OCI-LY1 (cell line): ENCODE data around the gene P4HA2.

ENCODE experiments used
- H2AFZ ChIP-seq: fragments of 200-600 bp; sonication (generic), shearing (Covaris generic); 2 replicates; pipeline ENCODE4 v1.6.0; 2014; ENCODE audit warnings: antibody characterized with exemption, mild to moderate bottlenecking, low read length
- H3F3A ChIP-seq: fragments of 200-600 bp; sonication (generic), shearing (Covaris generic); 2 replicates; pipeline ENCODE4 v1.6.0; 2014; ENCODE audit warnings: mild to moderate bottlenecking, antibody characterized with exemption, low read length, moderate library complexity; ENCODE audit not compliant: insufficient read depth
- H3K27ac ChIP-seq: fragments of 200-600 bp; sonication (generic); 2 replicates; pipeline ENCODE4 v1.5.1; 2014; ENCODE audit warnings: low read length, mixed run types, mild to moderate bottlenecking, low read depth; ENCODE audit not compliant: poor library complexity, severe bottlenecking
- H3K27me3 ChIP-seq: fragments of 200-600 bp; sonication (generic); 2 replicates; pipeline ENCODE4 v1.6.0; 2014; ENCODE audit warnings: antibody characterized with exemption, mild to moderate bottlenecking, low read length, moderate library complexity; ENCODE audit not compliant: insufficient read depth
- H3K36me3 ChIP-seq: fragments of 200-600 bp; sonication (generic); 2 replicates; pipeline ENCODE4 v1.6.1; 2014; ENCODE audit warnings: mild to moderate bottlenecking, antibody characterized with exemption, low read length, moderate library complexity, mixed read lengths; ENCODE audit not compliant: insufficient read depth
- H3K4me1 ChIP-seq: fragments of 200-600 bp; sonication (generic); 2 replicates; pipeline ENCODE4 v1.5.1; 2014; ENCODE audit warnings: mild to moderate bottlenecking, low read length, moderate library complexity; ENCODE audit not compliant: insufficient read depth, severe bottlenecking
- H3K4me2 ChIP-seq: fragments of 200-600 bp; sonication (generic), shearing (Covaris generic); 2 replicates; pipeline ENCODE4 v1.6.1; 2014; ENCODE audit warnings: low read length
- H3K4me3 ChIP-seq: fragments of 200-600 bp; sonication (generic); 2 replicates; pipeline ENCODE4 v1.5.1; 2014; ENCODE audit warnings: low read length, low read depth, mild to moderate bottlenecking, mixed read lengths; ENCODE audit not compliant: poor library complexity, severe bottlenecking
- H3K79me2 ChIP-seq: fragments of 200-600 bp; shearing (Covaris generic); 2 replicates; pipeline ENCODE4 v1.6.1; 2016; ENCODE audit warnings: mixed run types, low read length, mixed read lengths; ENCODE audit not compliant: insufficient read depth
- H3K9ac ChIP-seq: fragments of 200-600 bp; sonication (generic), shearing (Covaris generic); 2 replicates; pipeline ENCODE4 v1.6.1; 2014; ENCODE audit warnings: mild to moderate bottlenecking, low read length, mixed read lengths
- H3K9me2 ChIP-seq: fragments of 200-600 bp; sonication (generic), shearing (Covaris generic); 2 replicates; pipeline ENCODE4 v1.6.1; 2014; ENCODE audit warnings: low read depth, mild to moderate bottlenecking, low read length, mixed read lengths
- H3K9me3 ChIP-seq: fragments of 200-600 bp; shearing (Covaris generic); 2 replicates; pipeline ENCODE4 v1.6.1; 2014; ENCODE audit warnings: low read length, mixed read lengths
- H4K20me1 ChIP-seq: fragments of 200-600 bp; sonication (generic), shearing (Covaris generic); 2 replicates; pipeline ENCODE4 v1.6.0; 2016; ENCODE audit warnings: mild to moderate bottlenecking, low read length; ENCODE audit not compliant: insufficient read depth
- EZH2 ChIP-seq: fragments of 200-600 bp; sonication (generic), shearing (Covaris generic); IDR thresholded peaks from 2 replicates; pipeline ENCODE4 v1.8.0; 2017; ENCODE audit warnings: borderline replicate concordance, mixed run types, mild to moderate bottlenecking, antibody characterized with exemption, low read length, moderate library complexity, mixed read lengths
- TF ChIP-seq, protein P1 (sequence below): fragments of 200-600 bp; sonication (generic), shearing (Covaris generic); IDR thresholded peaks from 2 replicates; pipeline ENCODE4 v1.5.1; 2017; ENCODE audit warnings: mild to moderate bottlenecking, antibody characterized with exemption, low read length, moderate library complexity, mixed read lengths

The P4HA2 gene

DNA sequence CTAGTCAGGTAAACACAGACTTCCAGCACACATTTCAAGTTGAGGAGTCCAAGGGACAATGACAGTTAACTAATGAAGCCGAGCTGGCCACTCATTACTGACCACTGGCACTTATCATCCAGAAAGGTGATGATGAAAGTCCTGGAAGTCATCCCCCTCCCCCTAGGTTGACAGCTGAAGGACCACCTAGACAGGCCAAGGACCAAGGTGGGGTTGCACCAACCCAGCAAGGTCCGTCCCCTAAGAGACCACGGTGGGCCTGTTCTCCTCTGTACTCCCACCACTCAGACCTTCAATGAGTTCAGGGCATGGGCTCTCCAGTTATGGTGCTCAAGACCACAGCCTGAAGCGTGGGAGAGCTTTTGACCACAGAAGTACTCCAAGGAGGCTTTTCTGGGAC is 13.2 kb downstream of the P4HA2 start:
- Histone ChIP-seq H3K27me3 (no peaks in the 10 kb centered on the region), H4K20me1 (no peaks in the 10 kb centered on the region), H3K36me3 (no peaks in the 10 kb centered on the region), H2AFZ (no peak overlapping the region), H3K9ac (no peak overlapping the region), H3K9me3 (no peaks in the 10 kb centered on the region), H3F3A (no peaks in the 10 kb centered on the region), H3K4me2 (no peak overlapping the region), H3K27ac (no peak overlapping the region), H3K4me1 (no peaks in the 10 kb centered on the region), H3K4me3 (no peak overlapping the region), H3K79me2 (no peaks in the 10 kb centered on the region), H3K9me2 (no peaks in the 10 kb centered on the region)
- no peak for TF ChIP-seq EZH2
- TF ChIP-seq, protein P1, sequence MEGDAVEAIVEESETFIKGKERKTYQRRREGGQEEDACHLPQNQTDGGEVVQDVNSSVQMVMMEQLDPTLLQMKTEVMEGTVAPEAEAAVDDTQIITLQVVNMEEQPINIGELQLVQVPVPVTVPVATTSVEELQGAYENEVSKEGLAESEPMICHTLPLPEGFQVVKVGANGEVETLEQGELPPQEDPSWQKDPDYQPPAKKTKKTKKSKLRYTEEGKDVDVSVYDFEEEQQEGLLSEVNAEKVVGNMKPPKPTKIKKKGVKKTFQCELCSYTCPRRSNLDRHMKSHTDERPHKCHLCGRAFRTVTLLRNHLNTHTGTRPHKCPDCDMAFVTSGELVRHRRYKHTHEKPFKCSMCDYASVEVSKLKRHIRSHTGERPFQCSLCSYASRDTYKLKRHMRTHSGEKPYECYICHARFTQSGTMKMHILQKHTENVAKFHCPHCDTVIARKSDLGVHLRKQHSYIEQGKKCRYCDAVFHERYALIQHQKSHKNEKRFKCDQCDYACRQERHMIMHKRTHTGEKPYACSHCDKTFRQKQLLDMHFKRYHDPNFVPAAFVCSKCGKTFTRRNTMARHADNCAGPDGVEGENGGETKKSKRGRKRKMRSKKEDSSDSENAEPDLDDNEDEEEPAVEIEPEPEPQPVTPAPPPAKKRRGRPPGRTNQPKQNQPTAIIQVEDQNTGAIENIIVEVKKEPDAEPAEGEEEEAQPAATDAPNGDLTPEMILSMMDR, result no peak

DNA sequence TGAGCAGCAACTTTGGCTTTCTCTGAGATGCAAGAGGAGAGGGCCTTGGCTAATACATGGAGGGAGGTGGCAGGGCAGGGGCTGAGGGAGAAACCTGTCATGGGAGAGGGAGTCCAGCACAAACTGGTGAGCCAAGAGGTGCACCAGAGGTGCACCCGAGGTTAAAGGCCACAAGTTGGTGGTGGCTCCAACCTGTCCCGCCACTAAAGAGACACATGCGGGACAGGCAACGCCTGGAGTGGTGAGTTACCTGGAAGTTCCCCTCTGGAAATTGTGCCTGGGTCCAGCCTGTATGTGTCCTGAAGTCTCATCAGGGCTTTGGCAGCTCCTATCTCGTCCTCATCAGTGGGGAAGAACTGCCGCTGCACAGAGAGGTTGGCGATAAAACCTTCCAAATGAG is 14.0 kb downstream of the P4HA2 start:
- Histone ChIP-seq H3K4me3 (no peak overlapping the region), H3K9ac (no peak overlapping the region), H4K20me1 (no peaks in the 10 kb centered on the region), H3K4me1 (no peaks in the 10 kb centered on the region), H3K4me2 (no peak overlapping the region), H3K36me3 (no peaks in the 10 kb centered on the region), H3K9me3 (no peaks in the 10 kb centered on the region), H3K9me2 (no peaks in the 10 kb centered on the region), H3F3A (no peaks in the 10 kb centered on the region), H3K27me3 (no peaks in the 10 kb centered on the region), H3K79me2 (no peaks in the 10 kb centered on the region), H3K27ac (no peak overlapping the region), H2AFZ (no peak overlapping the region)
- no peak for TF ChIP-seq EZH2
- TF ChIP-seq, protein P1, result no peak

DNA sequence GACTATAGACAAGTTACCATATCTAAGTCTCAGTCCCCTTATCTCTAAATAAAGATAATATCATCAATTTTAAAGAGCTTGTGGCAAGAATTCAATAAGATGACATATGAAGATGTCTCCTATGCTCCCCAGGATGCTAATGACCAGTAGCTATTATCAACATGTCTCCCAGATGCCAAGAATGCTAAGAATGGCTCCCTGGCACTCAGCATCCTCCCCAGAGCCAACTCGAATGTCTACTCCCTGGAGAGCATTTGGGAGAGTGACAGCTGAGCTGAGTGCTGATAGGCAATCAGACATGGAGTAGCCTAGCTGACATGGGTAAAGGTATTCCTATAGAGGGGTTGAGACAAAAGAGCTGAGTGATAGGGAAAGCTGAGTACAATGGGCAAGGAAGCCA is 15.9 kb downstream of the P4HA2 start:
- no peak for TF ChIP-seq EZH2
- TF ChIP-seq, protein P1, result no peak
- no peaks in the 10 kb centered on the region for H3K9me2 ChIP-seq
- no peak overlapping the region for H2AFZ ChIP-seq
- H3K27me3 ChIP-seq, result no peaks in the 10 kb centered on the region
- H4K20me1 ChIP-seq, result no peaks in the 10 kb centered on the region
- H3K4me2 ChIP-seq, result no peak overlapping the region
- no peak overlapping the region for H3K9ac ChIP-seq
- no peak overlapping the region for H3K27ac ChIP-seq
- H3K4me1 ChIP-seq, result peaks cover under 1% of the 10 kb centered on the region
- no peaks in the 10 kb centered on the region for H3F3A ChIP-seq
- H3K9me3 ChIP-seq, result no peaks in the 10 kb centered on the region
- no peaks in the 10 kb centered on the region for H3K79me2 ChIP-seq
- H3K36me3 ChIP-seq, result no peaks in the 10 kb centered on the region
- H3K4me3 ChIP-seq, result no peak overlapping the region
